ENCODE results near the gene ZNF264.
A peak's percentile ranks its signal among the peaks of the same experiment; 100 is the strongest.
"Not testable (repeated sequence)": the region's sequence is repeated elsewhere in the genome, so short reads cannot be mapped to it uniquely, and the experiment has no call there.

ZNF264 gene

DNA sequence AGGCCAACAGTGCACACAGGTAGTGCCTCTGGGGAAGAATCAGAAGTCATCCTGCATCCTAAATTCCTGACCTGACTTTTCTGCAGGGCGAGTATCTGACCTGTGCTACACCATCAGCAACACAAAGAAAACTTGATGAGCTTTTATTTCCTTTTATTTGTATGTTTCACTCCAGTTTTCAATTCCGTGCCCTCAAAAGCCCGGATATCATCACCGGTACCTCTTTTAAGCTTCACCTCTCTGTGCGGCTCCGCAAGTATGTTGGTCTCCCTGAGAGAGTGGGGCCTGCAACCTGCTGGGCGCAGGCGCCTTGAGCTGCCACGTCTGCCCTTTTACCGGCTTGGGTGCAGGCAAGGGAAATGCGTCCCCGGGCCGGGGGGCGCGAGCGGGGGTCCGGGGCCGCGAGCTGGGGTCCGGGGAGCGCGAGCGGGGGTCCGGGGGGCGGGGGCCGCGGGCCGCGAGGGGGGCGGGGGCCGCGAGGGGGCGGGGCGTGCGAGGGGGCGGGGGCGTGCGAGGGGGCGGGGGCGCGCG is 19.7 kb upstream of the ZNF264 start:
- peak overlapping the region; percentile 68 for H3K27ac ChIP-seq
- TF ChIP-seq, protein P1, sequence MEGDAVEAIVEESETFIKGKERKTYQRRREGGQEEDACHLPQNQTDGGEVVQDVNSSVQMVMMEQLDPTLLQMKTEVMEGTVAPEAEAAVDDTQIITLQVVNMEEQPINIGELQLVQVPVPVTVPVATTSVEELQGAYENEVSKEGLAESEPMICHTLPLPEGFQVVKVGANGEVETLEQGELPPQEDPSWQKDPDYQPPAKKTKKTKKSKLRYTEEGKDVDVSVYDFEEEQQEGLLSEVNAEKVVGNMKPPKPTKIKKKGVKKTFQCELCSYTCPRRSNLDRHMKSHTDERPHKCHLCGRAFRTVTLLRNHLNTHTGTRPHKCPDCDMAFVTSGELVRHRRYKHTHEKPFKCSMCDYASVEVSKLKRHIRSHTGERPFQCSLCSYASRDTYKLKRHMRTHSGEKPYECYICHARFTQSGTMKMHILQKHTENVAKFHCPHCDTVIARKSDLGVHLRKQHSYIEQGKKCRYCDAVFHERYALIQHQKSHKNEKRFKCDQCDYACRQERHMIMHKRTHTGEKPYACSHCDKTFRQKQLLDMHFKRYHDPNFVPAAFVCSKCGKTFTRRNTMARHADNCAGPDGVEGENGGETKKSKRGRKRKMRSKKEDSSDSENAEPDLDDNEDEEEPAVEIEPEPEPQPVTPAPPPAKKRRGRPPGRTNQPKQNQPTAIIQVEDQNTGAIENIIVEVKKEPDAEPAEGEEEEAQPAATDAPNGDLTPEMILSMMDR (IDR thresholded peaks at IDR 0.05), result no peak
- TF ChIP-seq ZFX (IDR thresholded peaks at IDR 0.05; ENCODE audit: borderline replicate concordance), result no peak

GRCh38 chr19:57190301-57190700 is 999 bp upstream of the ZNF264 start:
- TF ChIP-seq ZFX (IDR thresholded peaks at IDR 0.05; ENCODE audit: borderline replicate concordance), result no peak
- TF ChIP-seq, protein P1 (IDR thresholded peaks at IDR 0.05), result no peak
- H3K27ac ChIP-seq, result no peak overlapping the region

- TF ChIP-seq, protein P1 (IDR thresholded peaks at IDR 0.05), result no peak
- no peak for TF ChIP-seq ZFX (IDR thresholded peaks at IDR 0.05; ENCODE audit: borderline replicate concordance)
- peak overlapping the region; percentile 85 for H3K27ac ChIP-seq
These were observed 749 bp downstream of the ZNF264 start for GRCh38 chr19:57192077-57192420.

DNA sequence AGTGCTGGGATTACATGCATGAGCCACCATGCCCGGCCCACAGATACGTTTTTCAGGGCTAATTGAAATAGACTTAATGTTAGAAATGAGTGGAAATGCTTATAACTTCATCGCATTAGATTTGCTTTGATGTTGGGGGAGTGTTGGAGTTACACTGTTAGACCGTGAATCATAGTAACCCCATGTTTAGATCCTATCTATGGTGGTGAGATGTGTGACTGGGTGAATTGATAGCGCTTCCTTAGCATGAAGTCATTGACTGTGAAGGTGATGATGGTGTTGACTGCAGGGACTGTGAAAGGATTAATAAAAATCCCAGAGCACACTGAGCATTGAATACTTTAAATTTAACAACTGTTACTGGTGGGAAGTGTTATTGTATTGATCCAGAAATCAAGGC is 1.7 kb downstream of the ZNF264 start:
- no peak overlapping the region for H3K27ac ChIP-seq
- TF ChIP-seq ZFX (IDR thresholded peaks at IDR 0.05; ENCODE audit: borderline replicate concordance), result no peak
- TF ChIP-seq, protein P1 (IDR thresholded peaks at IDR 0.05), result no peak

- H3K27ac ChIP-seq, result not testable (repeated sequence)
These were observed 6.6 kb downstream of the ZNF264 start for GRCh38 chr19:57197874-57198273.

DNA sequence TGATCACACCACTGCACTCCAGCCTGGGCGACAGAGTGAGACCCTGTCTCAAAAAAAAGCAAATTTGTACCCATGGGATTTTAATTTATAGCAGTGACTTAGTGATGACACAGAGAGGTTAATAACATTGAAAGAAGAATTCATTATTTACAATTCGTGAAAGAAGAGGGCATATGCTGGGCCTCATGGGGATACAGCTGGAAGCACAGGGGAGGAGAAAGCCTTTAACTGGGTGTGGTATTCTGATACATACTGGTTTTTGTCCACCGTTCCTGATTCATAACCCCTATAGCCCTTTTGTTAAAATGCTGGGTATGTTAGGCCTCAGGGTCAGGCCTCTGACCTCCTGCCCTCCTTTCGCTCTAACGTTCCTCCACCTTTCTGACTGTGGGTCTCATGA is 10.9 kb downstream of the ZNF264 start:
- H3K27ac ChIP-seq, result no peak overlapping the region
- TF ChIP-seq, protein P1 (IDR thresholded peaks at IDR 0.05), result no peak
- TF ChIP-seq ZFX (IDR thresholded peaks at IDR 0.05; ENCODE audit: borderline replicate concordance), result no peak

DNA sequence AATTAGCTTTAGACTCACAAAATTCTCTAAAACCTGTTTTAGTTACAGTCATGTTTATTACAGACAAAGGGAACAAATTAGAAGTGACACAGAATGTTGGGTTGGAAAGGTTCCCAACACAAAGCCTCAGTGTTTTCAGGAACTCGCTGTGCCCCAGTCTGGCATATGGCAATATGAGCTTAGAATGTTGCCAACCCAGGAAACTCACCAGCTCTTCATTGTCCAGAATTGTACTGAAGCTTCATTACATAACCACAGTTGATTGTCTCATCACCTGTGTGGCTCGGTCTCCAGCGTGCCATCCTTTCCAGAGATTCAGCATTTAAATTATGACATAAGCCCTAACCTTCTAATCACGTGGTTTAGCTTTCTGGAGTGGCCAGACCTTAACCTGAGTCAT is 19.1 kb downstream of the ZNF264 start:
- TF ChIP-seq ZFX (IDR thresholded peaks at IDR 0.05; ENCODE audit: borderline replicate concordance), result no peak
- TF ChIP-seq, protein P1 (IDR thresholded peaks at IDR 0.05), result no peak
- no peak overlapping the region for H3K27ac ChIP-seq

- TF ChIP-seq, protein P1 (IDR thresholded peaks at IDR 0.05), result no peak
- TF ChIP-seq ZFX (IDR thresholded peaks at IDR 0.05; ENCODE audit: borderline replicate concordance), result no peak
These were observed 20.8 kb downstream of the ZNF264 start for GRCh38 chr19:57212109-57212508.

More at GRCh38 chr19:57212109-57212508, 20.8 kb downstream of the ZNF264 start:
- H3K27ac ChIP-seq, result no peak overlapping the region

Data from 22Rv1 (cell line).